ENCODE results near the gene AFF3.

Gene AFF3

DNA sequence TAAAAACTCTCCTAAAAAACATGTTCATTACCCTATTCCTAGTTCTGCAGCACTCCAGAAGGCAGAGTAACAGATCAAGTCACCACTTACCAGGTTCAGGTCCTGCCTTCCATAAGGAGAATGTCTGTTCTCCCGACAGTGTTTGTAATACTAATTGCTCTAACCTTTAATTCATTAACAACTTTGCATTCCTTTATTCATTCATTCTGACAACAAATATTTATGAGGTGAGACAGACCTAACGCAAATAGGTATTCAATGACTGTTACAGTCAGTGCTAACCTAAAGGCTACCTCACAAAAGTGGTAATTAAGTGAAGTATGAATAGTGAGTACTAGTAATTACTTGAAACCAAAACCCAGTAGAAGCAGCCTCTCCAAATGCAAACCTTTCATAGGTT, 224.0 kb downstream of the AFF3 start:
- DNase-seq: no peak

DNA sequence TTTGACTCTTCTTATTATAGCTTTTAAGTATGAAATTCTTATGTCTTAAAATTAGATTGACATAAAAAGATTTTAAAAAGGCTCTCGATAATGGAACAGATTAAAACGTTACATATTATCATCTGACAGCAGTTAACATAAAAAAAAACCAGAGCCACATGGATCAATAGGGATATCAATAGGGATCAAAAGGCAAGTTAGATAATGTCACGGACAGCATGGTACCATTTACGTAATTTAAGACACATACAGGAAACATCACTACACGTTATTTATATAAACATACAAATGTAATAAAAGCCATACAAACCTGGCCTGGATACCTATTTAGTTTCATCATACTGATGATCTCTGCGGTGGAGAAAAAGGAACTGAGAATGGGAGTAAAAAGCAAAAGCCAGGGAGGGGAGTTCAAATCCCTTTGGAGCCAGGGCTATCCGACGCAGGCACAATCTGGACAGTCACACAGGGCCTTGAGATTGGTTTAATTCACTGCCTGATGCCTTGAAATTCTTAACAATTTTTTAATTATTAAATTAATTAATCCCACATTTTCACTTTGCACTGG, 227.2 kb downstream of the AFF3 start:
- no peak for DNase-seq

DNA sequence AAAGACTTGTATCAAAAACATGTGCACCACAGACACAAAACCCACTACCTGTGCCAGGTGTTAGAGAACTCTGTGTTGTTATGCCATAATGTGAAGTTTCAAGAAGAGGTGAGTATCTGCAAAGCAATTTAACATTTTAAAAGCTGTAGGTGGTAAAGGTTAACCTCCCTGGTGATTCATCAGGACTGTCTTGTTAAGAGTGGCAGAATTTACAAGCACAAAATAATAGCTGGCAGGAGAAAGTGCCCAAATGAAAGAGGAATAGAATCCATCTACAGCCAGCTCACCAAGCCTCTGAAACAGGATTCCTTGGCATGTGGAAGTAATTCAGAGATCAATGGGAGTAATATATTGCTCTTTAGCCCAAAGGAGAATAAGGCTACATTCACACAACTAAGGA, 230.7 kb downstream of the AFF3 start:
- DNase-seq: no peak

DNA sequence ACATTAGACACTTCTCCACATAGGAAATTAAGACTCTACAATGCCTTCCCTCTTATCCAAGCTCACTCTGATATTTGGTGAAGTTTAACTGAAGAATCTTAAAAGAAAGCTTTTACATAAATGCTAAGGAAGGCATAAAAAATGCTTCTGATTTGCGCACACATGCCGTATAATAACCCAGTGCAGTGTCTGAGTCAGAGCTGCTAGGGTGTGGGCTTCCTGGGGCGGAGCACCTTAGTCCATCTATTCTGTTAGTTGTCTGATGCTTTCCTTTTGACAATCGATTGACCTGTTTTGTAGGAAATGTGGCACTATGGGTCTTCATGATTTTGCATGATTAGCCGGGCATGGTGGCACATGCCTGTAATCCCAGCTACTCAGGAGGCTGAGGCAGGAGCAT, 231.5 kb downstream of the AFF3 start:
- no peak for DNase-seq

DNA sequence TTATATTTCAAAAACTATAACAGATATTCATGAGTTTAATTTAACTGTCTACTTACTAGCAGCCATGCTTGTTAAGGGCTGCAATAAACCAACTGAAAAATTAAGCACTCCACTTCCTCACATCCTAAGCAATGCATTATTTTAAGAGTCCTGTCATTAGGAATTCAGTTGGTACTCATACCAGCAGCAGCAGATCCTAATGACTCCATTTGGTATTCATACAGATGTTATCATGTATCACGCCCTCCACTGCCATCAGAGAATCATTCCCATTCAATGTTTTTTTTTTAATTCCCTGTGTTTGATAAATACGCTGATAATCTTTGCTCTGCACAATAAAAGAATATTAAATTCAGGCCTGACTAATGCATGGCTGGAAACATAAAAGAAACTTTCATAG, 236.8 kb downstream of the AFF3 start:
- DNase-seq: no peak

DNA sequence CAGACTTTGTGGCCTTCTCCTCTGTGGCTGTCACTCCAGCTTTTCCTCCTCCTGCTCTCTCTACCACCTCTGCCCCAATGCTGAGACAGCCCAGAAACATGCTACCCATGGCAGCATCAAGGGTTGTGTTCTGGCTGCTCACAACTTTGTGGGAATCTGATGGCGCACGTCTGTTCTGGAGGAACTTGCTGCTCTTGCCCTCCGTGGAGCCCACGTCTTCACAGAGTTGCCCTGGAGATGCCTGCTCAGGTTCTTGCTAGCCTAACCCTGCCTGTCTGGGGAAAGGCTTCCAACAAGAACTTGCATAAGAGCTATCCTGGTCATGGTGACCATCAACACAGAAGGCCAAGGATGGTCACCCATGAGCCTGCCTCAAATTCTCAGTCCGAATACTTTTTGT, 237.4 kb downstream of the AFF3 start:
- DNase-seq: no peak

DNA sequence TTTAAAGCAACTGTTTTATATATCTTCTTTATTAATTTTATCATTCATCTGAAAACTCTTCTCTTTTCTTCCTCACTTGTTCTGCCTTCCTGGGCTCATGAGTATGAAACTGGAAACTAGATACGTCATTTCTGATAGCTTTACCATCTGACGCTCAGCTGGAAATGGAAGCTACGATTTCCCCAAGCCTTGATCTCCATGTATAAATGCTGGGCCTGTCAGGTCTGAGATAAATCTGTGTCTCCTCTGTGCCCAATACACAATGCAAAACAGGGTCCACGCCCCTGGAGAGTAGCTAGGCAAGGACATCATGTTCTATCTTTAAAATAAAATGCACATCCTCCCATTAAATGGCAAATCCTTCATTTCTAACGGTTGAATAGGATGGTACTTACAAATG, 238.4 kb downstream of the AFF3 start:
- no peak for DNase-seq

DNA sequence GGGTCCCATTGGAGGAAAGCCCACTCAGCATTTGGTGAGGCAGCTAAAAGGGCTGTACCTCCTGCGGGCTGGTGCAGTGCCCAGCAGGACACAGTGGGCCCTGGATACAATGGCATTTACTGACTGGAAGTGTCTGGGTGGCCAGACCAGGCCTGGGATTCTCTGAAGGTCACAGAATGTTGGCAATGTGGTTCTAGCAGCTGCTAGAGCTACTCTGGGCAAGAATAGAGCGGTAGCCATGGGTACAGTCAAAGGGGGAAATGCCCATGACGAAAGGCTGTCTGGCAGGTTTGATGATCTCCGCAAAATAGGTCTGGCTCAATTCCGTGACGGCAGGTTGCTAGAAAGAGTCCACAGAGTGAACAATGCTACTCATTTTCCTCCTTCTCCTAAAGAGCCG, 241.8 kb downstream of the AFF3 start:
- DNase-seq: no peak

DNA sequence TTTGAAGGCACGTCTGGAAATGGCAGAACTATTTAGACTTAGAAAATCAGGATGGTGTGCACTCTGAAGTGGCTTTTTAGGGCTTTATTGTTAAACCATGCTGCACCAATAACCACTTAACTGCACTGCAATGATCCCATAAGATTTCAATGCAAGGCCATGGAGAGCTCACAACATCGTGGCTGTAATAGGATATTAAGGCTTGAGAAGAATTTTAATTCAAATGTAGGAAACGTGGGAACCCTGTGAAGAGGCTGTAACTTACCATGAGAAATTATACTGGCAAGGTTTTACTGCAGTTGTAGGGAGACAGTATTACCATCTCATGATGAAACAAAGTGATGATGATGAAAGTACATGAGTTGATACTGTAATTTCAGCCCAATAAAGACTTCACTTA, 242.5 kb downstream of the AFF3 start:
- DNase-seq: no peak

DNA sequence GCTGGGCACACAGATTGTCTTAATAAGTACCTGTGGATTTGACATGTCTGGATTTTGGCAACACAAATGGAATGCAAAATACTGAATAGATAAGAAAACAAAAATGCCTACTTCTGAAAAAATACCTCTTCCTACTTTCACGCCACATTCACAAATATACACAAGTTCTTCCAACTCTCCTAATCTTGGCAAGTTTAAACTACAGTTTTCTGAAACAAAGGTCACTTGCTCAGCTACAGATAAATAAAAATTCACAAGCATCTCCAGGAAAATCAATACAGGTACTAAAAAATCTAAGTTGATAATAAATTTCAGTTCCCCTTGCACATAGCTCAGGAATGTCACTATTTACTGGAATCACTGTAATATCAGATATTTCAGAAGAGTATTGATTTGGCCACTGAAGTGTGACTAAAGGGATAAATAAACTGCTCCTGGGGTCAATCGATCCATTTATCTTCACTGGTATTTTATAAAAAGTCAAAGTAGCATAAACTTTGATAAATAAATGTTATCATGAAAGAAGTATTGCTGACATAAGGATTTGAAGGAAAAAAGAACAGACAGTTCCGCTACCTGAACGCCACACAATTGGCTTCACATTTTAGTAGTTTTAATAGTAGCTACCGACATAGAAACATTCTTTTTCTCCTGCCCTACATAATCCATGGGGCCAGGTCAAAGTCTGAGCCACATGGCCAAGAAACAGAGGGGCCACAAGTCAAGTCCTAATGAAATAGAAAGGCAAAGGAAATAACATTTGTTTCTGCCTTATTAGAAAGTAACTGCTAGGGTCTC, 243.1 kb downstream of the AFF3 start:
- no peak for DNase-seq

DNA sequence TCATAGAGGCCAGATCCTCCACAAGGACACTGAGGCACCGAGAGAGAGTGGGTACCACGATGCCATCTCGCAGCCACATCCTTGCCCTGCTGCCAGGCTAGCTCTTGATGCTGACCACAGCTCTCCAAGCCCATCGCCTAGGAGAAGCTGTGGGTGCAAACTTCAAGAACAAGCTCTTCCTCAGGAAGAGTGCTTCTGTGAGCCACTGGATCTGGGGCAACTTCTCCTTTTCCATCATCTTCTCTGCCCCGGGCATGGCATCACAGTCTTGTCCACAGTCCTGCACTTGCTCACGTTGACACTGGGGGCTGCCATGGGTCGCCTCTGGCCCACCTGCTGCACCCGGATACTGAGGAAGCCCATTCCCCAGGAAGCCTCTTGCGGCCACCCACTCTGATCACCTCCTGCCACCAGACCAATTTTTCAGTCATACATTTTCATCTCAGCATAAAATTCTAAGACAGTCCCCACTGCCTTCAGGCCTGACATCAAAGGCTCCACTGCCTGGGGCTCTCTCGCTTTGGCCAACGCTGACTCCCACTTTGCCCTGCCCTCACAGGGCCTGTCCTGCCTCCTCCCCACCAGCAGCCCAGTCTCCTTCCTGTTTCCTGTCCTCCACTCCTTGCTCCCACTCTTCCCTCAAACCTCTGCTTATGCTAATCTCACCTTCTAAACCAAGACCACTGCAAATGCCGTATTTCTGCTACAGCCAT, 243.9 kb downstream of the AFF3 start:
- DNase-seq: no peak

DNA sequence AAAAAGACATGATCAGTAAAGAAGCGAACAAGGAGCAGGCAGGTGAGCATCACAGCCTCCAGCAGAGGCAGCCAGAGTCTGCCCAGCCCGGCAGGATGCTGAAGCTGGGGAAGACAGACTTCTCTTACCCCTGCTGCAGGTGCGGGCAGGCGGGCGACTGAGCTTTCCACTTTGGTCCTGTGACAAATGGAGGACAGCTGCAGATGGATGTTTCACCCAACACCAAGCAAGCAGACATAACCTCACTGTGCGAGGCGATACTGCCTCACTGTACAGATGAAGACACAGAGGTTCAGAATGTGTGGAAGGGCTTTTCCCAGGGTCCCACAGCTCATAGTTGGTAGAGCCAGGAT, 251.0 kb downstream of the AFF3 start:
- no peak for DNase-seq

DNA sequence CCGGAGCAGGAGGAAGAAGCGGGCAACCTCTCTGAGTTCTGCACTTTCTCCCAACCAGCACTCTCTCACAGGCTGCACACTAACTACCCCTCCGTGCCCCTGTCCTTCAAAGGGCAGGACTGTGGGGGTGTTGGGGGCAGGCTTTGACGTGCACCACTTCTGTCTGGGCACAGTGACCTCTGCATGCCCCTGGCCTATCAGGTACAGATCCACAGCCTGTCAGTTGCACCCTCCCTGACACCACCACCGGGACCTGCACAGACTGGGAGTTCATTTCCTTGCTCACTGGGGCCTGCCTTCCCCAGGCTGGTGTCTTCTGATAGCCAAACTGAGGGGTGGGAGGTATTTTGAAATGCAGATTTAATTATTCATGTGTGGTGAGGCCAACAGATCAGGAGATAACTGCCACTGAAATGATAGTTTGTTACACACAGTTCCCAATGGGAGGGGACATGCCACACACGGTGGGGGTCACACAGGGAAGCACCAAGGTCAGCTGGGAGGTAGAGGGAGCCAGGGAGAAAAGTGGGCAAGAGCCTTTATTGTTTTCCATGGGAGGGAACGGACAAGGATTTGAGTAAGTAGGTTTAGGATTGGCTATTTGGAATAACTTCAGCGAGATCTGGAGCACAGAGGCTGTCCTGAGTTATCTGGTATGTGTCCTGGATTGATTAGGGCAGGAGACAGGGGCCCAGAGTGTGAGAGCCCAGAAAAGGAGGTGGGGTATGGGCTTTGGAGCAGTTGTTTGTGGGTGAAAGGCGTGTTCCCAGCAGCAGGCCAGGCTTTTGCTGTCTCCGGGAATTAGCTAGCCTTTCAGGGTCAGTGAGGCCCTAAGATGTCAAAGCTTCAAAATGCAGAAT, 251.6 kb downstream of the AFF3 start:
- no peak for DNase-seq

DNA sequence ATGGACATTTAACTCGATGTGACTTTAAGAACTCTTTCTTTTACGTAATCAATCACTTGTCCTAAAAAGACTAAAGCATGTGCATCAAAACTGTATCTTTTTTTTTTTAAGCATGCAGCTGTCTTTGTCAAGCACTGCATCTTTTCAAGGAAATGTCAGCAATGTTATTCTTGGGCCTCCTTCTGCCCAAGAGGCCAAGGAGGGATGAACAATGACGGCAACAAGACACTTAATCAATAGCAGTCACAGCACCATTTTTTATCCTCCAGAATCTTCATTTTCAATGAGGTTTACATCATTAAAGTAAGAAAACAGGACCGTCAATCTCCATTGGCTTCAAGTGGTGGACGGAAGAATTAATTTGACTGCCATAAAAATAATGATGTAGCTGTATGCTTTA, 253.8 kb downstream of the AFF3 start:
- DNase-seq: no peak

DNA sequence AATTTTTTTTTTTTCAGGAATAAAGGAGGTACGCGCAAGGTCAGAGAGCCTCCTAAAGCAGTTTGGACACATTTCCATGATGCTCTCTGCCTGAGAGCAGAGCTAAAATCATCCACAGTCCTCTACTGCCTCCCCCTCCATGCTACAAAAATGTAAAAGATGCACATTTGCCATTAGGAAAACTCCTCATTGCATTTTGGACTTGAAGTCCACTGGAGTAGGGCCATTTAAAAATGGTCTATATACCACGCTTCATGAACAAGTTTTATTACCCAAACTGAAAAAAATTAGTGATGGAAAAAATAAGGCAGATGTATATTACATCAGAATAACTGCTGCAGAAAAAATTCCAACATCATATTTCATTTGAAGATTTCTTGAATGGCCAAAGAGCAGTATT, 256.0 kb downstream of the AFF3 start:
- no peak for DNase-seq

DNA sequence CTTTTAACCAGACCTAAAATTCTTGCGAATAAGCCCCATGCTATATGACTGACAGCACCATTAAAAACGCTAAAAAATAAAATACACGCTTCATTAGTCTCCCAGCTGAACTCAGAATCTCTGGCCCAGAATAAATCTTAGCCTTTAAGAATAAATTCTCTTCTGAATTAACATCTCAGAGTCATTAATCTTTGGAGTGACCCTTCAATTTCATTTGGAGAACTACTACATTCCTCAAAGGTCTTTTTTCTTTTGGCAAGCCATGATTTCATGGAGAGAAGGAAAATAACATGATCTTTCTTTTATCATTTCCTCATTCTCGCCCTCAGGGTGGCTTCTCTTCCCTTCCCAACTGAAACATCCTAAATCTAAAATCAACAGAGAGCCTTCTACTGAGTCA, 259.0 kb downstream of the AFF3 start:
- no peak for DNase-seq

DNA sequence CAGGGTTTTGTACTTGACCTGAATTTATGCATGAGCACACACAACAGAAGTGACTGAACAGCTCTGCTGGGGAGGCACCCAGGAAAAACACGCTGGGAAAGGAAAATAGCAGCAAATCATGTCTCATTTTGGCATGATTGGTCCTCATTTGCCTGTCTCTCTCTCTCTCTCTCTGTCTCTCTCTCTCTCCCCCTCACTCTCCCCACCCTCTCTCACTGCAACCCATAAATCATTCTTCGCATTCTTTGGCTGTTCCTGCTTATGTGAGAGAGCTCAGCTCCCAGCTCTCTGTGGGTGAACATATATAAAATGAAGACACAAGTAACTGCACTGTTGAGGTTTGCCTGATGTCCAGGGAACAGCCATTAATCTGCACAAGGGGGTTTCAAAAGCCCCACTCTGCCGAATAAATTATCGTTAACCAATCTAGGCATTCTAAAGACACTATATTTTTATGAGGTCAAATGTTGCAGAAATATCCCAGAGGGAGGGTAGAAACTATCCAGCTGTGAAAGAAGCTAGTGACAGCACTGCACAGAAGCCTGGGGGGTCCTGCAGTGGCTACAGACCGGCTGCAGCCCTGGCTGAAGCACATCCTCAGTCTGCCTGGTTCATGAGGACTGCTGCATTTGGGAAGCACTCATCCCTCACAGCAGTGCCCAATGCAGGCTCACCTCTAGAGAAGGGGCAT, 260.3 kb downstream of the AFF3 start:
- DNase-seq: no peak

DNA sequence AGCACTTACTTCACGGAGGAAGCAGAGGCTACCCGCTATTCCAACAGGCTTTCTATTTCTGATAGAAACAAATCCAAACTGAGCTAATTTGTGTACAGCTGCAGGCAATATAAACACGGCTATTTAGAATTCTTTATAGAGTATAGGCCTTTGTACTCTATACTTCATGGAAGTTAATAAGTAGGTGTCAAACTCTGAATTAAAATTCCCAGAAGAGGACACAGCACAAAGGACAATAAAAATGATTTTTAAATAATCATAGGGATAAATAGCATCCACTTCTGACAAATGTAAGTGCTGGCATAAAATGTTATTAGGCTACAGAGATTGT, 261.5 kb downstream of the AFF3 start:
- no peak for DNase-seq

DNA sequence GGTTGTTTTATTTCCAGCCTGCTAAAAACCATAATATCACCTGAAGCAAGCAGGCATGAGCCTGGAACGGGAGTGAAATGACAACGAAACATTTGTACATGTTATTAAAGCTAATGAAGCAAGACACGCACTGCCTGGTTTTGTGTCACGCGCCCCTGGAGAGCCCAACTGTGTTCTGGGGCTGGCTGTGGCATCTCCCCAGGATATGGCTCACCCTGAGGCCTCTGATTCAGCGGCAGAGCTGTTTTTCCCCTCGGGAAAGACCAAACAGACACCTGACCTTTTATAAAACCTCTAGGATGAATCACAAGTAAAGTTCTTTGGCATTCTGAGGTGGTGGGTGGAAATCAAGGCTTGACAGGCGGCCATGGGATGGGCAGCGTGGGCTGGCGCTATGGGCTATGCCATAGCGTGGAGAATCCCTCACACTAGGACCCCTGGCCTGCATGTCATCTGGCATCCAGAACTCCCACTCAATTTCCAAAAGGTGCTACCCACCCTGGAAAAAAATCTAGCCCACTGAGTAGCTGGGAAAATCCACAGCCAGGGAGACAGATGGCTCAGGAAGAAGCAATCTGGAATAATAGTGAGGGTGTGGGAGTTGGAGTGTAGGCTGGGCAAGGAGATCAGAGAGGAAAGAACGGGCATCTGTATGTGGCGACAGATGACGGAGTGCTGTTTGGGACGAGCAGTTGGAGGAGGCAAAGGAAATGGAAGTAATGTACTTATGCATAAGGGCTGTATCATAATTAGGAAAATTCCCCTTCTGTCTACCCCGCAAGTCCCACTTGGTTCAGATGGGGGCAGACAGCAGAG, 262.0 kb downstream of the AFF3 start:
- DNase-seq: no peak

DNA sequence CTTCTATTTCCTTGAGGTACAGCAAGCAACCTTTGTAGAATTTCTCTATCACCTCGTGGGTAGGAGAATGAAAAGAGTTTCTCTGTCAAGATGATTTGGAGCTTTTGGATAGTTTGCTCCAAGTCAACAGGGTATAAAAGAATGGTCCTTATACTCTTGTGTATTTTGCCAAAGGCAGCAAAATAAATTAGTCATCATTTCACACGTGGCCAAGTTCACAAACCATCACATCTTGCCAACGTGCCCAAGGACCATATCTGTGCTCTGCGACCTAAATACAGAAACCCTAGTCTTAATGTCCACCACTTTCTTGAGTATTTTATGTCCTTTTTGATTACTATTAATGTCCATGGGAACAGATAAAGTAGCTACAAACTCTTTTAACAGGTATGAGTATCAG, 262.9 kb downstream of the AFF3 start:
- no peak for DNase-seq

DNA sequence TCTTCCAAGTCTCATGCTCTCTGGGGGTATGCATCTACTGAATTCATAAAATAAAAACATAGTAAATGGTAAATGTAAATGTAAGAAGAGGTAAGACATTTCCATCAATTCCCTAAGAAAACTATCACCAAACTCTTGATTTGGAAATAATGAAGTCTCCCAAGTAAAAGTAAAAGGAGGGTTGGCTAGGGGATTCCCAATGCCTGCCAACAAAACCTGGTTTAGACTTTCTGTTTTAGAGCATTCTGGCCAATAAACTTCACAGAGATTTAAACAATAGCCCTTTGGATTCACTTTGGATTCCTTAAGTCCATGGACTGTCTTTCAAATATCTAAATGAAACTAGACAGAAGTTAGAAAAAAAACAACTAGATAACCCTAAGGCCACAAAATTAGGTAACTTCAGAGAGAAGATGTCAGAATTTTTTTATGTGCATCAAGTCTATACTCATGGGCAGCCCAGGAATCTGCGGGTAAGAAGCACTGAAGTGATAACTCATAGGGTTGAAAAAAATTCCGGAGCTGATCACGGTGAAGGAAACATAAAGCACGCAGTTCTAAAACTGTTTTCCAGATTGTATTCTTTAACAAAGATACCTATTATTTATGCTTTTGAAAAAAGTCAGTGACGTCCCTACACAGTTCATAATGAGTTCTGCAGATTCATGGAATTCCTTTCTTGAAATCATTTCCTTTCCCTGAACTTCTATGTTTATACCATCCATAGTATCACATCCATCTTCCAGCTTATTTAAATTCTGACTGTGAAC, 263.6 kb downstream of the AFF3 start:
- DNase-seq: no peak

All from SHP77 (cell line).